Effector memory CD4-positive, alpha-beta T cell (primary cell): Measurements from ENCODE around the gene TP53TG5.

Source experiments
- DNase-seq, 3 donors: peaks; one replicate each; pipeline ENCODE4 v3.0.0-alpha.2; 2020
- H3K27ac ChIP-seq: 2 replicates; pipeline ENCODE4 v1.7.0; 2013; ENCODE audit warnings: mild to moderate bottlenecking, low read length, moderate library complexity; ENCODE audit not compliant: insufficient read depth, poor library complexity, severe bottlenecking
- H3K27me3 ChIP-seq: replicated peaks from 2 replicates; pipeline ENCODE4 v1.7.0; 2013; ENCODE audit warnings: mild to moderate bottlenecking, low read length; ENCODE audit not compliant: insufficient read depth, control insufficient read depth, poor library complexity, severe bottlenecking
- H3K36me3 ChIP-seq: 2 replicates; pipeline ENCODE4 v1.7.0; 2013; ENCODE audit warnings: mild to moderate bottlenecking, low read length, moderate library complexity; ENCODE audit not compliant: control insufficient read depth, insufficient read depth
- H3K4me1 ChIP-seq: 2 replicates; pipeline ENCODE4 v1.7.0; 2013; ENCODE audit warnings: low read length, mild to moderate bottlenecking; ENCODE audit not compliant: control insufficient read depth, insufficient read depth, poor library complexity, severe bottlenecking
- H3K4me3 ChIP-seq: 2 replicates; pipeline ENCODE4 v1.7.0; 2013; ENCODE audit warnings: low read length, low read depth, mild to moderate bottlenecking; ENCODE audit not compliant: insufficient read depth, poor library complexity, severe bottlenecking
- H3K9me3 ChIP-seq: 2 replicates; pipeline ENCODE4 v1.7.0; 2013; ENCODE audit warnings: mild to moderate bottlenecking, low read length, moderate library complexity; ENCODE audit not compliant: control insufficient read depth

The TP53TG5 gene

GRCh38 chr20:45413479-45413878, 35.4 kb upstream of the TP53TG5 start:
- DNase-seq = no peak
- H3K27ac ChIP-seq = no peak overlapping the region

GRCh38 chr20:45412653-45413052, 34.5 kb upstream of the TP53TG5 start:
- Histone ChIP-seq H3K27ac (no peak overlapping the region), H3K4me1 (peaks cover 9% of the 10 kb centered on the region), H3K4me3 (no peak overlapping the region), H3K9me3 (no peaks in the 10 kb centered on the region), H3K27me3 (no peaks in the 10 kb centered on the region), H3K36me3 (no peaks in the 10 kb centered on the region)
- no peak for DNase-seq

More at GRCh38 chr20:45413479-45413878, 35.4 kb upstream of the TP53TG5 start:
- Histone ChIP-seq H3K27me3 (no peaks in the 10 kb centered on the region), H3K4me1 (peaks cover 9% of the 10 kb centered on the region), H3K4me3 (no peak overlapping the region), H3K36me3 (peaks cover 2% of the 10 kb centered on the region), H3K9me3 (no peaks in the 10 kb centered on the region)

- H3K27me3 ChIP-seq = no peaks in the 10 kb centered on the region
- no peaks in the 10 kb centered on the region for H3K36me3 ChIP-seq
- H3K9me3 ChIP-seq = no peaks in the 10 kb centered on the region
- H3K4me3 ChIP-seq = no peak overlapping the region
- H3K27ac ChIP-seq = no peak overlapping the region
- H3K4me1 ChIP-seq = peaks cover 5% of the 10 kb centered on the region
- no peak for DNase-seq
Observed at GRCh38 chr20:45410887-45411286, 32.8 kb upstream of the TP53TG5 start.

GRCh38 chr20:45409521-45410272, 31.6 kb upstream of the TP53TG5 start:
- H3K27ac ChIP-seq = no peak overlapping the region
- DNase-seq = no peak
- H3K9me3 ChIP-seq = no peaks in the 10 kb centered on the region
- no peaks in the 10 kb centered on the region for H3K36me3 ChIP-seq
- H3K27me3 ChIP-seq = no peaks in the 10 kb centered on the region
- no peak overlapping the region for H3K4me3 ChIP-seq
- peaks cover 10% of the 10 kb centered on the region for H3K4me1 ChIP-seq

- Histone ChIP-seq H3K27ac (no peak overlapping the region), H3K9me3 (no peaks in the 10 kb centered on the region), H3K4me1 (peaks cover 10% of the 10 kb centered on the region), H3K36me3 (no peaks in the 10 kb centered on the region), H3K4me3 (no peak overlapping the region), H3K27me3 (no peaks in the 10 kb centered on the region)
- DNase-seq = no peak
Observed at GRCh38 chr20:45408646-45409213, 30.6 kb upstream of the TP53TG5 start.

- Histone ChIP-seq H3K27me3 (no peaks in the 10 kb centered on the region), H3K4me1 (peaks cover 10% of the 10 kb centered on the region), H3K27ac (peak within 1 kb of the TSS; percentile 43), H3K9me3 (no peaks in the 10 kb centered on the region), H3K36me3 (no peaks in the 10 kb centered on the region), H3K4me3 (peak within 1 kb of the TSS; percentile 88)
- DNase-seq = no peak
Observed at GRCh38 chr20:45407783-45408645, 29.9 kb upstream of the TP53TG5 start, which contains the start of gene DBNDD2. TSS of gene DBNDD2 (plus strand) at chr20:45408289. CDS start at chr20:45408468, 179 bp downstream.

GRCh38 chr20:45407067-45407745, 29.1 kb upstream of the TP53TG5 start:
- H3K27ac ChIP-seq = peak overlapping the region; percentile 43

GRCh38 chr20:45406260-45407066, 28.3 kb upstream of the TP53TG5 start:
- Histone ChIP-seq H3K27me3 (no peaks in the 10 kb centered on the region), H3K36me3 (no peaks in the 10 kb centered on the region), H3K27ac (peak overlapping the region; percentile 43), H3K4me3 (peak overlapping the region; percentile 88), H3K4me1 (peaks cover 10% of the 10 kb centered on the region), H3K9me3 (no peaks in the 10 kb centered on the region)
- peak in 1 of 3 donors; percentile 34 for DNase-seq

More at GRCh38 chr20:45407067-45407745, 29.1 kb upstream of the TP53TG5 start:
- Histone ChIP-seq H3K4me3 (peak overlapping the region; percentile 88), H3K36me3 (no peaks in the 10 kb centered on the region), H3K9me3 (no peaks in the 10 kb centered on the region), H3K4me1 (peaks cover 10% of the 10 kb centered on the region), H3K27me3 (no peaks in the 10 kb centered on the region)
- no peak for DNase-seq
